CD14-positive monocyte (primary cell): ENCODE data around the gene AGRP. TPM values are rescaled to one million over a fixed set of nuclear protein-coding genes. Genes with fewer than 3 reads are reported as not detected.

Experiments
- DNase-seq, 3 donors: peaks; one replicate each; pipeline ENCODE4 v3.0.0-alpha.2; 2011 to 2022
- H2AFZ ChIP-seq: 2 replicates; pipeline ENCODE4 v1.6.0; 2012; ENCODE audit warnings: mild to moderate bottlenecking, low read depth, low read length, inconsistent platforms; ENCODE audit not compliant: insufficient read depth, poor library complexity, severe bottlenecking
- H3K27ac ChIP-seq, 2 donors: 1 replicate in 1 of 2; 2 replicates in 1 of 2; pipeline ENCODE4 v1.5.1; 2012 to 2013; ENCODE audit warnings: low read length in 2 of 2, control low read depth in 1 of 2, inconsistent platforms in 1 of 2, low read depth in 1 of 2, mild to moderate bottlenecking in 1 of 2
- H3K27me3 ChIP-seq, 2 donors: one replicate each; pipeline versions ENCODE4 v1.6.0 to v1.6.1; 2011 to 2013; ENCODE audit warnings: low read length in 2 of 2; ENCODE audit not compliant: control insufficient read depth in 2 of 2, insufficient read depth in 2 of 2
- H3K36me3 ChIP-seq, 2 donors: replicated peaks in 1 of 2; 1 replicate in 1 of 2; 2 replicates in 1 of 2; pipeline versions ENCODE4 v1.5.1 to v1.6.1; 2012 to 2013; ENCODE audit warnings: low read length in 2 of 2, control low read depth in 1 of 2, inconsistent platforms in 1 of 2, mild to moderate bottlenecking in 1 of 2; ENCODE audit not compliant: insufficient read depth in 2 of 2, control insufficient read depth in 1 of 2
- H3K4me1 ChIP-seq, 2 donors: 1 replicate in 1 of 2; 2 replicates in 1 of 2; pipeline versions ENCODE4 v1.5.1 to v1.6.1; 2012 to 2013; ENCODE audit warnings: low read length in 2 of 2, control low read depth in 1 of 2, inconsistent platforms in 1 of 2, mild to moderate bottlenecking in 1 of 2, moderate library complexity in 1 of 2; ENCODE audit not compliant: insufficient read depth in 2 of 2, control insufficient read depth in 1 of 2
- H3K4me2 ChIP-seq: replicated peaks from 2 replicates; pipeline ENCODE3; 2012; ENCODE audit warnings: low read length, moderate library complexity, mild to moderate bottlenecking; ENCODE audit not compliant: poor library complexity, severe bottlenecking; ENCODE audit errors: extremely low read depth
- H3K4me3 ChIP-seq, 3 experiments: fragments of 200-600 bp in 1 of 3; sonication (generic) in 1 of 3; replicated peaks in 1 of 3; 1 replicate in 2 of 3; 2 replicates in 1 of 3; pipeline ENCODE4 v1.5.1; 2011 to 2013; ENCODE audit warnings: low read length in 3 of 3, mild to moderate bottlenecking in 3 of 3, control low read depth in 2 of 3, low read depth in 2 of 3, inconsistent platforms in 1 of 3, moderate library complexity in 1 of 3
- H3K79me2 ChIP-seq: 2 replicates; pipeline ENCODE4 v1.6.0; 2012; ENCODE audit warnings: mild to moderate bottlenecking, control low read depth, inconsistent platforms, low read length, moderate library complexity; ENCODE audit not compliant: insufficient read depth
- H3K9ac ChIP-seq: 2 replicates; pipeline ENCODE4 v1.6.0; 2017; ENCODE audit warnings: low read length, mild to moderate bottlenecking; ENCODE audit not compliant: insufficient read depth, poor library complexity, severe bottlenecking
- H3K9me3 ChIP-seq, 2 donors: replicated peaks in 1 of 2; 1 replicate in 1 of 2; 2 replicates in 1 of 2; pipeline versions ENCODE4 v1.5.1 to v1.6.1; 2012 to 2013; ENCODE audit warnings: low read length in 2 of 2, control low read depth in 1 of 2; ENCODE audit not compliant: control insufficient read depth in 1 of 2, insufficient read depth in 1 of 2
- H4K20me1 ChIP-seq: 2 replicates; pipeline ENCODE4 v1.6.0; 2012; ENCODE audit warnings: mild to moderate bottlenecking, low read length, control low read depth, moderate library complexity; ENCODE audit not compliant: insufficient read depth
- H3K27ac Mint-ChIP-seq, 7 donors: one replicate each; pipeline ENCODE4 v1.8.0; 2020; ENCODE audit warnings: mild to moderate bottlenecking in 7 of 7, mixed read lengths in 7 of 7, moderate library complexity in 6 of 7, inconsistent platforms in 2 of 7
- H3K27me3 Mint-ChIP-seq, 3 donors: one replicate each; pipeline ENCODE4 v1.8.0; 2021 to 2022; ENCODE audit warnings: low read depth in 3 of 3, mild to moderate bottlenecking in 3 of 3, mixed read lengths in 3 of 3, moderate library complexity in 3 of 3, inconsistent platforms in 1 of 3
- H3K36me3 Mint-ChIP-seq, 2 donors: one replicate each; pipeline ENCODE4 v1.8.0; 2020; ENCODE audit warnings: mixed read lengths in 2 of 2, inconsistent platforms in 1 of 2, mild to moderate bottlenecking in 1 of 2
- H3K4me1 Mint-ChIP-seq: one replicate; pipeline ENCODE4 v1.8.0; 2020; ENCODE audit warnings: mild to moderate bottlenecking, mixed read lengths
- H3K4me3 Mint-ChIP-seq, 2 donors: one replicate each; pipeline ENCODE4 v1.8.0; 2020; ENCODE audit warnings: mild to moderate bottlenecking in 2 of 2, mixed read lengths in 2 of 2, moderate library complexity in 1 of 2
- H3K9me3 Mint-ChIP-seq, 7 donors: one replicate each; pipeline ENCODE4 v1.8.0; 2020 to 2022; ENCODE audit warnings: mixed read lengths in 7 of 7, mild to moderate bottlenecking in 6 of 7, moderate library complexity in 6 of 7, inconsistent platforms in 2 of 7
- WGBS: methylation state at CpG from one replicate; pipeline ENCODE4 v1.1.5; 2013; ENCODE audit warnings: missing lambda C conversion rate; ENCODE audit not compliant: insufficient coverage; 5-methylcytosine and 5-hydroxymethylcytosine counted together
- intact Hi-C, 2 donors: fragments of 100-400 bp; cut with micrococcal nuclease; formaldehyde crosslinking; loops; one replicate each; pipeline versions ENCODE4 v1.15.0 to v1.15.1; 2023
- polyA plus RNA-seq, 3 donors: library from polyadenylated mRNA; depleted of rRNA in 1 of 3; unstranded in 2 of 3; stranded (reverse) in 1 of 3; fragments of 300-500 nt in 2 of 3; fragments of >200 nt in 1 of 3; fragmentation: Illumina TruSeq in 2 of 3; gene quantifications; 1 replicate in 2 of 3; 2 replicates in 1 of 3; pipeline ENCODE4 v1.2.3, GENCODE V29; 2012 to 2021
- TF ChIP-seq, protein P1 (sequence below): fragments of 200-600 bp; IDR thresholded peaks from one replicate; pipeline ENCODE4 v1.8.0; 2022; ENCODE audit warnings: antibody characterized with exemption, mild to moderate bottlenecking

Gene AGRP
- polyA plus RNA-seq, 3 donors = 0.32 to 0.54 TPM; not detected in 1

DNA sequence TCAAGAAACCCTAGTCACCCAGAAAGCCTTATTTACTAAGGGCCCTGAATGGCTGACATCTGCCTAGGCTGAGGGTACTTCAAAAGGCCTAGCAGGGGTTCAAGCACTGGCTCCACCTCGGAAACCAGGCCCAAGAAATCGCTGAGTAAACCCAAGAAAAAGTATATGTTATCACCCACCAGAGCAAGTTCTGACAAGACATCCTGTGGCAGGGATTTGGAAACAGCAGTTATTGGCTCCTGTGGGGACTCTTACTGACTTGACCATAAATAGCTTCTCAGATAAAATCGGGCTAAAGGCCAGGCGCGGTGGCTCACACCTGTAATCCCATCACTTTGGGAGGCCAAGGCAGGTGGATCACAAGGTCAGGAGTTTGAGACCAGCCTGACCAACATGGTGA lies 14.6 kb downstream of the AGRP start:
- Histone ChIP-seq H2AFZ (no peak overlapping the region), H3K4me3 (peak overlapping the region in 1 of 3 experiments; percentile 1), H3K4me1 (peaks cover 45 to 69% of the 10 kb centered on the region in 2 donors), H3K27me3 (no peaks in the 10 kb centered on the region), H3K9me3 (no peaks in the 10 kb centered on the region), H3K9ac (no peak overlapping the region), H3K79me2 (peaks cover 100% of the 10 kb centered on the region), H3K27ac (peak overlapping the region in 1 of 2 donors; percentile 42), H3K36me3 (peaks cover 7 to 47% of the 10 kb centered on the region in 2 donors), H3K4me2 (peak overlapping the region; percentile 9), H4K20me1 (peaks cover 100% of the 10 kb centered on the region)
- Mint-ChIP-seq H3K27ac (peak overlapping the region in 6 of 7 donors; percentile 40 to 83 (median 72)), H3K4me1 (peaks cover 79% of the 10 kb centered on the region), H3K4me3 (no peak overlapping the region), H3K27me3 (no peaks in the 10 kb centered on the region), H3K36me3 (peaks cover 8 to 49% of the 10 kb centered on the region in 2 donors), H3K9me3 (no peaks in the 10 kb centered on the region)
- TF ChIP-seq, protein P1, sequence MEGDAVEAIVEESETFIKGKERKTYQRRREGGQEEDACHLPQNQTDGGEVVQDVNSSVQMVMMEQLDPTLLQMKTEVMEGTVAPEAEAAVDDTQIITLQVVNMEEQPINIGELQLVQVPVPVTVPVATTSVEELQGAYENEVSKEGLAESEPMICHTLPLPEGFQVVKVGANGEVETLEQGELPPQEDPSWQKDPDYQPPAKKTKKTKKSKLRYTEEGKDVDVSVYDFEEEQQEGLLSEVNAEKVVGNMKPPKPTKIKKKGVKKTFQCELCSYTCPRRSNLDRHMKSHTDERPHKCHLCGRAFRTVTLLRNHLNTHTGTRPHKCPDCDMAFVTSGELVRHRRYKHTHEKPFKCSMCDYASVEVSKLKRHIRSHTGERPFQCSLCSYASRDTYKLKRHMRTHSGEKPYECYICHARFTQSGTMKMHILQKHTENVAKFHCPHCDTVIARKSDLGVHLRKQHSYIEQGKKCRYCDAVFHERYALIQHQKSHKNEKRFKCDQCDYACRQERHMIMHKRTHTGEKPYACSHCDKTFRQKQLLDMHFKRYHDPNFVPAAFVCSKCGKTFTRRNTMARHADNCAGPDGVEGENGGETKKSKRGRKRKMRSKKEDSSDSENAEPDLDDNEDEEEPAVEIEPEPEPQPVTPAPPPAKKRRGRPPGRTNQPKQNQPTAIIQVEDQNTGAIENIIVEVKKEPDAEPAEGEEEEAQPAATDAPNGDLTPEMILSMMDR = no peak
- DNase-seq = no peak
- intact Hi-C loops = loop anchor here in 1 of 2 donors (5.0 kb wide), 1 partner anchor 41 kb away; no protein-coding TSS in a partner anchor
- 100% methylated on average over 1 of the region's 5 CpGs for WGBS

DNA sequence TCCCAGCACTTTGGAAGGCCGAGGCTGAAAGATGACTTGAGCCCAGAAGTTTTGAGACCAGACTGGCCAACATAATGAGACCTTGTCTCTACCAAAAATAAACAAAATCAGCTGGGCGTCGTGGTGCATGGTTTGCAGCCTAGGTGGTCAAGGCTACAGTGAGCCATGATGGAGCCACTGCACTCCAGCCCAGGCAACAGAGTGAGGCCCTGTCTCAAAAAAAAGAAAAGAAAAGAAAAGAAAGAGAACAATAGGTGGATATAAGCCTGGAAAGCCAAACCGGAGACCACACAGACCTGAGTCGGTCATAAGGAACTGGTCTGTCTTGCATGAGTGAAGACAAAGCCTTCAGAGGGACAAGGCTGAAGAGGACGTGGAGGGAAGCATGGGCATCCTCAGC lies 16.8 kb downstream of the AGRP start:
- Histone ChIP-seq H3K79me2 (peaks cover 100% of the 10 kb centered on the region), H2AFZ (no peak overlapping the region), H3K9ac (no peak overlapping the region), H4K20me1 (peaks cover 100% of the 10 kb centered on the region), H3K27me3 (no peaks in the 10 kb centered on the region), H3K27ac (peak overlapping the region in 1 of 2 donors; percentile 48), H3K9me3 (no peaks in the 10 kb centered on the region), H3K4me1 (peaks cover 34 to 48% of the 10 kb centered on the region in 2 donors), H3K36me3 (peaks cover 18 to 61% of the 10 kb centered on the region in 2 donors), H3K4me3 (no peak overlapping the region), H3K4me2 (no peak overlapping the region)
- DNase-seq = no peak
- Mint-ChIP-seq H3K4me3 (no peak overlapping the region), H3K27ac (peak overlapping the region in 6 of 7 donors; percentile 56 to 80 (median 62)), H3K9me3 (no peaks in the 10 kb centered on the region), H3K27me3 (no peaks in the 10 kb centered on the region), H3K4me1 (peaks cover 71% of the 10 kb centered on the region), H3K36me3 (peaks cover 10 to 54% of the 10 kb centered on the region in 2 donors)
- 86% methylated on average over 2 of the region's 6 CpGs for WGBS
- TF ChIP-seq, protein P1 = no peak
- intact Hi-C loops = loop anchor here in 1 of 2 donors (5.0 kb wide), 1 partner anchor 39 kb away; no protein-coding TSS in a partner anchor
